SK-N-MC (cell line): ENCODE data around the gene ULK4.

Experiments used
- DNase-seq: peaks from one replicate; pipeline ENCODE4 v3.0.0-alpha.2; 2011; ENCODE audit warnings: low read depth, low spot score
- H3K27ac ChIP-seq: fragments of 200-600 bp; sonication (generic); 2 replicates; pipeline ENCODE4 v1.5.1; 2016; ENCODE audit warnings: mixed run types
- H3K36me3 ChIP-seq: fragments of 200-600 bp; sonication (generic); 2 replicates; pipeline ENCODE4 v1.6.1; 2017; ENCODE audit warnings: antibody characterized with exemption, low read length, mixed read lengths; ENCODE audit not compliant: insufficient read depth
- H3K4me3 ChIP-seq: fragments of 200-600 bp; sonication (generic); 2 replicates; pipeline ENCODE4 v1.5.1; 2016
- H3K9ac ChIP-seq: fragments of 200-600 bp; sonication (generic); 2 replicates; pipeline ENCODE4 v1.8.0; 2017; ENCODE audit warnings: mixed run types, mixed read lengths; ENCODE audit not compliant: insufficient read length
- H3K9me3 ChIP-seq: fragments of 200-600 bp; sonication (generic); 2 replicates; pipeline ENCODE4 v1.6.1; 2017; ENCODE audit warnings: low read depth, mild to moderate bottlenecking, antibody characterized with exemption, low read length, moderate library complexity, mixed read lengths
- EZH2 ChIP-seq: fragments of 200-600 bp; sonication (generic); IDR thresholded peaks from one replicate; pipeline ENCODE4 v1.6.1; 2017; ENCODE audit warnings: antibody characterized with exemption
- FOXP2 ChIP-seq: optimal IDR thresholded peaks from 2 replicates; pipeline ENCODE3; 2011; ENCODE audit warnings: mild to moderate bottlenecking, moderate library complexity; ENCODE audit not compliant: insufficient read depth; ENCODE audit errors: extremely low read length, control extremely low read depth
- POLR2AphosphoS5 ChIP-seq: IDR thresholded peaks from 2 replicates; pipeline ENCODE4 v1.6.1; 2012; ENCODE audit warnings: mild to moderate bottlenecking, low read depth, low read length, borderline replicate concordance

ULK4 gene

GRCh38 chr3:41205591-41205990, 756.3 kb downstream of the ULK4 start:
- DNase-seq, result no peak
- no peak overlapping the region for H3K9ac ChIP-seq
- no peaks in the 10 kb centered on the region for H3K9me3 ChIP-seq
- H3K27ac ChIP-seq, result no peak overlapping the region
- H3K4me3 ChIP-seq, result no peak overlapping the region
- H3K36me3 ChIP-seq, result no peaks in the 10 kb centered on the region
- TF ChIP-seq EZH2 (no peak), FOXP2 (no peak)

GRCh38 chr3:41204369-41204768, 757.5 kb downstream of the ULK4 start:
- TF ChIP-seq POLR2AphosphoS5 (no peak), FOXP2 (no peak), EZH2 (no peak)
- no peak for DNase-seq
- no peaks in the 10 kb centered on the region for H3K36me3 ChIP-seq
- H3K9ac ChIP-seq, result no peak overlapping the region
- H3K9me3 ChIP-seq, result no peaks in the 10 kb centered on the region
- H3K4me3 ChIP-seq, result no peak overlapping the region
- H3K27ac ChIP-seq, result no peak overlapping the region

- TF ChIP-seq FOXP2 (no peak), POLR2AphosphoS5 (no peak), EZH2 (no peak)
- Histone ChIP-seq H3K27ac (no peak overlapping the region), H3K36me3 (no peaks in the 10 kb centered on the region), H3K9ac (no peak overlapping the region), H3K4me3 (no peak overlapping the region), H3K9me3 (no peaks in the 10 kb centered on the region)
- no peak for DNase-seq
Observed at GRCh38 chr3:41202834-41203345, 759.0 kb downstream of the ULK4 start.

- H3K27ac ChIP-seq, result no peak overlapping the region
- no peak overlapping the region for H3K9ac ChIP-seq
- TF ChIP-seq FOXP2 (no peak), POLR2AphosphoS5 (no peak), EZH2 (no peak)
- no peaks in the 10 kb centered on the region for H3K9me3 ChIP-seq
- H3K4me3 ChIP-seq, result peak overlapping the region; percentile 84
- H3K36me3 ChIP-seq, result no peaks in the 10 kb centered on the region
- no peak for DNase-seq
Observed at GRCh38 chr3:41202075-41202833, 759.6 kb downstream of the ULK4 start.

- Histone ChIP-seq H3K4me3 (peak overlapping the region; percentile 84), H3K27ac (no peak overlapping the region), H3K9me3 (no peaks in the 10 kb centered on the region), H3K36me3 (no peaks in the 10 kb centered on the region), H3K9ac (peak overlapping the region; percentile 71)
- no peak for TF ChIP-seq EZH2
- no peak for TF ChIP-seq FOXP2
- TF ChIP-seq POLR2AphosphoS5, result no peak
- peak; percentile 12 for DNase-seq
Observed at GRCh38 chr3:41200669-41201021, 761.3 kb downstream of the ULK4 start.

- no peak for DNase-seq
- TF ChIP-seq POLR2AphosphoS5 (no peak), EZH2 (no peak), FOXP2 (no peak)
- Histone ChIP-seq H3K9me3 (no peaks in the 10 kb centered on the region), H3K27ac (no peak overlapping the region), H3K36me3 (no peaks in the 10 kb centered on the region), H3K9ac (peak overlapping the region; percentile 86), H3K4me3 (peak overlapping the region; percentile 84)
Observed at GRCh38 chr3:41199866-41200668, 761.8 kb downstream of the ULK4 start.

- peak; percentile 20 for DNase-seq
- Histone ChIP-seq H3K27ac (no peak within 1 kb of the TSS), H3K4me3 (peak within 1 kb of the TSS; percentile 84), H3K9ac (peak within 1 kb of the TSS; percentile 86), H3K36me3 (no peaks in the 10 kb centered on the region), H3K9me3 (no peaks in the 10 kb centered on the region)
- TF ChIP-seq FOXP2, result peak; percentile 35
- peak; percentile 96 for TF ChIP-seq POLR2AphosphoS5
- no peak for TF ChIP-seq EZH2
Observed at GRCh38 chr3:41198950-41199865, 762.7 kb downstream of the ULK4 start, which contains the start of gene CTNNB1. Gene CTNNB1, plus strand, starts transcription at chr3:41199505. Its CDS starts 24,564 bp downstream, at chr3:41224069.

- no peak overlapping the region for H3K27ac ChIP-seq
- DNase-seq, result no peak
- no peak overlapping the region for H3K9ac ChIP-seq
- no peaks in the 10 kb centered on the region for H3K9me3 ChIP-seq
- TF ChIP-seq POLR2AphosphoS5 (no peak), EZH2 (no peak), FOXP2 (no peak)
- H3K4me3 ChIP-seq, result peak overlapping the region; percentile 84
- H3K36me3 ChIP-seq, result no peaks in the 10 kb centered on the region
Observed at GRCh38 chr3:41198526-41198925, 763.4 kb downstream of the ULK4 start.
